NCI-H2107 treated with DMSO at 0.1 percent for 48 hours (cell line): ENCODE measurements around the gene CCT6B.
"Not testable (repeated sequence)": the region's sequence is repeated elsewhere in the genome, so short reads cannot be mapped to it uniquely, and the experiment has no call there.

Experiments used
- DNase-seq: peaks from one replicate; lab custom pipeline; 2025; ENCODE audit not compliant: unreplicated experiment; lab: John Stamatoyannopoulos, UW

CCT6B gene, protein sequence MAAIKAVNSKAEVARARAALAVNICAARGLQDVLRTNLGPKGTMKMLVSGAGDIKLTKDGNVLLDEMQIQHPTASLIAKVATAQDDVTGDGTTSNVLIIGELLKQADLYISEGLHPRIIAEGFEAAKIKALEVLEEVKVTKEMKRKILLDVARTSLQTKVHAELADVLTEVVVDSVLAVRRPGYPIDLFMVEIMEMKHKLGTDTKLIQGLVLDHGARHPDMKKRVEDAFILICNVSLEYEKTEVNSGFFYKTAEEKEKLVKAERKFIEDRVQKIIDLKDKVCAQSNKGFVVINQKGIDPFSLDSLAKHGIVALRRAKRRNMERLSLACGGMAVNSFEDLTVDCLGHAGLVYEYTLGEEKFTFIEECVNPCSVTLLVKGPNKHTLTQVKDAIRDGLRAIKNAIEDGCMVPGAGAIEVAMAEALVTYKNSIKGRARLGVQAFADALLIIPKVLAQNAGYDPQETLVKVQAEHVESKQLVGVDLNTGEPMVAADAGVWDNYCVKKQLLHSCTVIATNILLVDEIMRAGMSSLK

GRCh38 chr17:34961093-34961911, at the start of gene CCT6B, which contains the start of gene ZNF830:
Gene CCT6B (minus strand): TSS chr17:34961460. CDS start chr17:34961393, 67 bp downstream.
Gene ZNF830 (plus strand): TSS chr17:34961540. CDS start chr17:34961567, 27 bp downstream.
- DNase-seq: peak; percentile 81

DNA sequence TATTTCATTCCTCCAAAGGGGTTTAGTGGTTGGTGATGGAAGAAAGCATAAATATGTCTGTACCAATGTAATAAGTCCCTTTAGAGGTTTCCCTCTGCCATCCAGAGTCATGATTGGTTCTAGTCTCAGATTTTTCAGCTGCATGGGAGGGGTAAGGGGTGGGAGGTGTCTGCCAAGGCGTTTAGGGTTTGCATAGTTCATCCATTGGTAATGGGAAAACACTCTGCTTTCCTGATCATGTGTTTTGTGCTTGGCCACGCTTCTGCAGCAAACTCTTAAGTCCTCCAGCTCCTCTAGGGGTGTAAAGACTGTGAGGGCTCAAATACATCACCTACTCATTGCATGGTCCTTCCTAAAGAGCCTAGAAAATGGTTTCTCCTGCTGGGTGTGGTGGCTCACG, 48.8 kb upstream of the CCT6B start:
- DNase-seq: no peak

DNA sequence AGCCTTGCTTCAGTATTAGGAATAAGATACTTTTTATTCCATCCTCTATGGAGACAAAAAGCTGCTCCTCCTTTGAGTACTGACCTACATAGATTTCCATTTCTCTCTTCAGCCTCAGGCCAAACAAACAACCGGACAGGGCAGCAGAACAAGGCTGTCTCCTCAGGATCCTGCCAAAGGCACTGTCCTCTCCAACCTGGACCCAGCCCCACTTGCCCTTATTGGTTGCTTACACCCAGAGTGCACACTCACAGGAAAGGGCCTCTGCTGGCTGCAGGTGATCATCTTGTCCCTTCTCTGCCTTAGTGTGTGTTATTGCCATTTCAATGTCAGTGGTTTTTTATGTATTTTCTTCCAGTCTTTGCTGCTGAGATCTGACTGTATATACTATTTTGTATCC, 45.7 kb upstream of the CCT6B start:
- DNase-seq: no peak

- DNase-seq: no peak
Observed at GRCh38 chr17:35006345-35006744, 45.1 kb upstream of the CCT6B start.

DNA sequence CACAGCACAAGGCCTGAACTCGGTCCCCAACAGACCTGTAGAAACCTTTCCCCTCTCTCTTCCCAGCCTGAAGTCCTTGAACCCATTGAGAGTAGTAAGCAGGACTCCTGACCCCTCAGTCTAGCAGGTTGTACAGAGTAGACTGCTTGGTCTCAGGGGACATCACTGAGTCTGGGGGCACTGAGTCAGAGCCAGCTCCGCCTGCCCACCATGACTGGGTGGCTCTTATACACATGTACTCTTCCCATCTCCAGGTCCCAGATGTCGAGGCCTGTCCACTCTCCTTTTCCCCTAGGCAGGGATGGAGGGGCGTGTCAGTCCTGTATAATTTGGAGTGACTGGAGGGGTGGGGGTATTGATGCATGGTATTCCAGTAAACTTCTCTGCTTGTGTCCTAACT, 42.5 kb upstream of the CCT6B start:
- DNase-seq: no peak

DNA sequence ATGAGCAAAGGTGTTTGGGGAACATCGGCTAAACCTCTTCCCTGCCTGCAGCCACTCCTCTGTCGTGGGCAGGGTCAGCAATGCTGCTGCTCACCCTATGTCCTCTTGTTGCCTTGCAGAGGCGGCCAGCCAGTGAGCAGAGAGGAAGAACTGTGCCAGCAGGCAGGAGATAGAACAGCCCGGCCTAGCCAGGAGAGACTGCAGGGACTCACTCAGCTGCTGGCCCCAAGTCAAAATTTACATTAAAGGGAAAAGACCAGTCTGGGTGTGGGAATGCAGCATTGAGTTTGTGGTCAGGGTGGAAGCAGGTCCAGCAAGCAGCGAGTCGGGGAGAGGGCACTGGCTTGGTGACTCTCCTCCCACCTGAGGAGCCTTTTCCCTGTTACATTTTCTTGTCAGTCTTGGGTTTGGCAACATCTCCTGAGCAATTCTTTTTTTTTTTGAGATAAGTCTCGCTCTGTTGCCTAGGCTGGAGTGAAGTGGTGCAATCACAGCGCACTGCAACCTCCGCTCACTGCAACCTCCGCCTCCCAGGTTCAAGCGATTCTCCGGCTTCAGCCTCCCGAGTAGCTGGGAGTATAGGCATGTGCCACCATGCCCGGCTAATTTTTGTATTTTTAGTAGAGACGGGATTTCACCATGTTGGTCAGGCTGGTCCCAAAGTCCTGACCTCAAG, 41.8 kb upstream of the CCT6B start:
- DNase-seq: no peak

DNA sequence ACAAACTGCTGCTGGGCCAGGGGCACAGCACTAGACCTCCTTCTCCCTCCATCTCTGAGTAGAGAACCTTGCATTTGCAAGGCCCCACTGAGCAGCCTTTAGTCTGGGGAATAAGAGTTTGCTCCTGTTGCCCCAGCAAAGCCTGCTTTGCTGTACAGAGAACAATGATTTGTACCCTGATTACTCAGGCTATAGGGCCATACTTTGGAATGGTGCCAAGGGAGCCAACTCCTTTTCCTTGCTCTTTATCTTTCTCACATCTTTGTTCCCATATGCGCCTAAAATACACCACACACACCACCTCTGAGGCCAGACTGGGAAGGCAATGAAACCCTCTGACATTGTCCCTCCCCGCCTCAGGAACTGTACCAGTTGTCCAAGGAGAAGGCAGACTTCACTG, 40.3 kb upstream of the CCT6B start:
- DNase-seq: no peak

DNA sequence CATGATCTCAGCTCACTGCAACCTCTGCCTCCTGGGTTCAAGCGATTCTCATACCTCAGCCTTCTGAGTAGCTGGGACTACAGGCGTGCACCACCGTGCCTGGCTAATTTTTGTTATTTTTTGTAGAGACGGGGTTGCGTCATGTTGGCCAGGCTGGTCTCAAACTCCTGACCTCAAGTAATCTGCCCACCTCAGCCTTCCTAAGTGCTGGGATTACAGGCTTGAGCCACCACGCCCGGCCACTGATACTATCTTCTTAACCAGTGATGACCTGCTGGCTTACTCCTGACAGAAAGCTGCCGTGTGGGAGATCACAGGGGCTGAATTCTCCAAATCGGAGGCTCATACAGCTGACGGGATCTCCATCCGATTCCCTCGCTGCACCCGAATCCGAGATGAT, 39.7 kb upstream of the CCT6B start:
- not testable (repeated sequence) for DNase-seq

- no peak for DNase-seq
Observed at GRCh38 chr17:34999456-34999855, 38.2 kb upstream of the CCT6B start.

DNA sequence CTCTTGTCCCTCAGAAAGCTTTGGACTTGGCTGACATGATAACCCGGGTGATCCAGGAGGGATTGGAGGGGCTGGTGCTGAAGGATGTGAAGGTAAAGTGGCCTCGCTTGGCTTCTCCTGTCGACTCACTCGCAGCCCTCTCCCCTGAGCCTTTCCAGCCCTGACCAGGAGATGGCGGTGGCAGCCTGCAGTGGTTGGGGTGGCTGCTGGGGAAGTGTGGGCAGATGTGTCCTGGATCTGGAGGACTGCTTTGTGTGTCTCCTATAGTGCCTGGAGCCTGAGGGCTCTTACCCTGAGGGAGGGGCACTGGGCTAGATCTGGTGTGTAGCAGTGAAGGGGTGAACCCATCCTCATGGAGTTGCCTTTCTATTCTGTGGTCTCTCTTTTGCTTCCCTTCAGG, 36.9 kb upstream of the CCT6B start:
- peak; percentile 5 for DNase-seq

DNA sequence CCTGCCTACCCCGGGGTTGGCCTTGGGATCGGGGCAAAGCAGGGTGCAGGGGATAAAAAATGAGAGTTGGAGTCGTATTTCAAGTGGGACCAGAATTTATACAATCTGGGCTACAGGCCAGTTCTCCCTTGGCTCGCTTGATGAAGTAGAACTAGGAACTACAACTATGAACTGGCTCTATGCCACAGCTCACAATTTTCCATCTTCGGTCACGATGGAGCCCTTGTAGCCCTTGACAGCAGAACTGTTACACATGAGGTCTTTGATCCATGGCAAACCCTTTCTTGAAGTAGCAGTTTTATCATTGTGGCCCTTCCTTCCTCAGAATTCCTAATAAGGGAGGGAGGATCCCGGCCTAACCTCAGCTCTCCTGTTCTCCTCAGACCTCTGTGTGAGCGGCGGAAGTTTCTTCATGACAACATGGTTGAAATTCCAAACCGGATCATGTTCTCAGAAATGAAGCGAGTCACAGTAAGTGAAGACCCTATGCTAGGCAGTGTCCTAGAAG, 36.1 kb upstream of the CCT6B start:
- peak; percentile 36 for DNase-seq

DNA sequence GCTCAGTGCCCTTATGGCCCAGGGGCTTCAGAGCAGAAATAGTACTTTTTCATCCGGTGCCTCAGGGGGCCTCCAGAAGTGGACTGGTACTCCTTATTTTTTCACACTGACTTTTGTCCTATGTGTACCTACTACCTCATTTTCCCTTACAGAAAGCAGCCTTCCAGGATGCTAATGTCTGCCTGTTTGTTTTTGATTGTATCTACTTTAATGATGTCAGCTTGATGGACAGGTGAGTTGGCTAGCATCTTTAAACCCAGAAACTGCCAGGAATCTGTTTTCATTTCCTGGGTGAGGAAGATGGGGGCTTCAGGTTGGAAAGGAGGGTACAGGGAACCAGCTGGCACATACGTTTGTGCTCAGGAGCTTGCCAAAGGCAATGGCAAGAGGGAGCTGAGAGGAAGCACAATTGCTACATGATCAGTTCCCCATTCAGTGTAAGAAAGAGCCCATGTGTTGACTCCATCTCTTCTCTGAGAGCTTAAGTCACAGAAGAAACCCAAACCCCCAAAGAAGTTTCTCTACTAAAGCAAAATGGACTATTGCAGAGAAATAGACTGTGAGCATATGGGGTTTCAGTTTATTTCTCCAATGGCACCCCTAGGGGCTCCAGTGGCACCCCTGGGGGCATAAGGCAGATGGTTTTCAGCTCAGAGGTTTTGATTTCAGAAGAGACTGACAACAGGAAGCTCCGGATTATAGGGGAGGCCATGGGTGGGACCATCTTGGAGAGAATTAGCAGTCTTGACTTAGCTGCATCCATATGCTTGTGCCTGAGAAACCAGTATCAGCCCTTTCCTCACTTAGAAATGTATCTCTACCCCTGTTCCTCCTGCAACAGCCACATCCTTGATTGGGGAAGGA, 35.4 kb upstream of the CCT6B start:
- no peak for DNase-seq

GRCh38 chr17:34993031-34993430, 31.8 kb upstream of the CCT6B start:
- DNase-seq: no peak

DNA sequence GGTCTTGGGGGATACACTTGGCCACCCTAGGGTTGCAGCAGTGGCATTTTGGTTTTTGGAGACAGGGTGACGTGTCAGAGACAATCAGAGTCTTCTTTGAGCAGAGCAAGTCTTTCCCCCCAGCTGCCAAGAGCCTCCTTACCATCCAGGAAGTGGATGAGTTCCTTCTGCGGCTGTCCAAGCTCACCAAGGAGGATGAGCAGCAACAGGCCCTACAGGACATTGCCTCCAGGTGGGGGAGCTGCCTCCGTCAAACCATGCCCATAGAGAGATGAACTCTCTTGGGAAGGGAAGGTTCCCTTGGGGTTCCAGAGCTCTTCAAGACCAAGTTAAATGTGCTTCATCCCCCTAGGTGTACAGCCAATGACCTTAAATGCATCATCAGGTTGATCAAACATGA, 30.3 kb upstream of the CCT6B start:
- no peak for DNase-seq

- no peak for DNase-seq
Observed at GRCh38 chr17:34990921-34991365, 29.7 kb upstream of the CCT6B start.

DNA sequence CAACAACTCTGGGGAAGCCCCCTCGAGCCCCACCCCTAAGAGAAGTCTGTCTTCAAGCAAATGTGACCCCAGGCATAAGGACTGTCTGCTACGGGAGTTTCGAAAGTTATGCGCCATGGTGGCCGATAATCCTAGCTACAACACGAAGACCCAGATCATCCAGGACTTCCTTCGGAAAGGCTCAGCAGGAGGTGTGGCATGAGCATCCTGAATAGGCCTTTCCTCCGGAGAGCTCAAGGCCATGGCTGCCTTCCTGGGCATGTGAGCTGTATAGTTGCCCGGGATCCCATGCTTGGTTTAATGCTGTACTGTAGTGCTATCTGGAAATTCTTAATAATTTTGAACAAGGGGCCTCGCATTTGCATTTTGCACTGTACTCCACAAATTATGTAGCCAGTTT, 28.2 kb upstream of the CCT6B start:
- no peak for DNase-seq

DNA sequence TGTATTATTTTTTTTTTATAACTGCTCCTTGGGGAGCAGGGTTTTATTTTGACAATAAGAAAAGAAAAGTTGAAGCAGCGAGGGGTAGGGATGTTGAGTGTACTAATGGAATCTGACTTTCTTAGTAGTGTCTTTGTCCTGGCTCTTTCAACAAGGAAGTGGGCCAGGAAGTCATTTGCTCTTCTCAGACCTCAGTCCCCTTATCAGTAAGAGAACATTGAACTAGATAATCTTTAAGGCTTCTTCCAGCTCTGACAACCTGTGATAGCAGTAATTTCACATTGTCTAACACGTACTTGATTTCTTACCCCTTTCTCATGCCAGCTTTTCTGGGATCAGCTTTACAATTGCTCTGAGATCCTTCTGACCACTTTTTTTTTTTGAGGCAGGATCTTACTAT, 27.4 kb upstream of the CCT6B start:
- no peak for DNase-seq

GRCh38 chr17:34987232-34987631, 26.0 kb upstream of the CCT6B start:
- DNase-seq: no peak

- DNase-seq: peak; percentile 8
Observed at GRCh38 chr17:34981538-34982241, 20.4 kb upstream of the CCT6B start.
